HG03432 (cell line): ENCODE results near the gene ITPKC.

Source experiments
- ATAC-seq: cut with Tn5 transposase; IDR thresholded peaks from one replicate; pipeline ENCODE4 v1.9.1; 2021; ENCODE audit warnings: mild to moderate bottlenecking, moderate library complexity; ENCODE audit not compliant: unreplicated experiment

ITPKC gene

GRCh38 chr19:40786060-40787037 is 69.4 kb downstream of the ITPKC start:
- ATAC-seq: no peak
